Dendritic cell treated with granulocyte-macrophage colony-stimulating factor and Interleukin-4, amounts not matched to agents 40 ng/mL and 50 ng/mL, for 4 days (primary cell): ENCODE results near the gene CFAP298.
"Not testable (repeated sequence)": the region's sequence is repeated elsewhere in the genome, so short reads cannot be mapped to it uniquely, and the experiment has no call there.

Experiments used
- H3K27ac Mint-ChIP-seq: one replicate; pipeline ENCODE4 v1.8.0; 2022; ENCODE audit warnings: mild to moderate bottlenecking, mixed read lengths
- H3K27me3 Mint-ChIP-seq: one replicate; pipeline ENCODE4 v1.8.0; 2022; ENCODE audit warnings: mild to moderate bottlenecking, mixed read lengths
- H3K36me3 Mint-ChIP-seq: one replicate; pipeline ENCODE4 v1.8.0; 2022; ENCODE audit warnings: low read depth, mixed read lengths
- H3K4me1 Mint-ChIP-seq: one replicate; pipeline ENCODE4 v1.8.0; 2022; ENCODE audit warnings: low read depth, mixed read lengths
- H3K4me3 Mint-ChIP-seq: one replicate; pipeline ENCODE4 v1.8.0; 2022; ENCODE audit warnings: mild to moderate bottlenecking, moderate library complexity, mixed read lengths
- H3K9me3 Mint-ChIP-seq: one replicate; pipeline ENCODE4 v1.8.0; 2022; ENCODE audit warnings: mixed read lengths
- intact Hi-C: fragments of 100-400 bp; cut with micrococcal nuclease; formaldehyde crosslinking; loops from one replicate; pipeline ENCODE4 v1.15.0; 2022

CFAP298 gene, protein sequence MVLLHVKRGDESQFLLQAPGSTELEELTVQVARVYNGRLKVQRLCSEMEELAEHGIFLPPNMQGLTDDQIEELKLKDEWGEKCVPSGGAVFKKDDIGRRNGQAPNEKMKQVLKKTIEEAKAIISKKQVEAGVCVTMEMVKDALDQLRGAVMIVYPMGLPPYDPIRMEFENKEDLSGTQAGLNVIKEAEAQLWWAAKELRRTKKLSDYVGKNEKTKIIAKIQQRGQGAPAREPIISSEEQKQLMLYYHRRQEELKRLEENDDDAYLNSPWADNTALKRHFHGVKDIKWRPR

DNA sequence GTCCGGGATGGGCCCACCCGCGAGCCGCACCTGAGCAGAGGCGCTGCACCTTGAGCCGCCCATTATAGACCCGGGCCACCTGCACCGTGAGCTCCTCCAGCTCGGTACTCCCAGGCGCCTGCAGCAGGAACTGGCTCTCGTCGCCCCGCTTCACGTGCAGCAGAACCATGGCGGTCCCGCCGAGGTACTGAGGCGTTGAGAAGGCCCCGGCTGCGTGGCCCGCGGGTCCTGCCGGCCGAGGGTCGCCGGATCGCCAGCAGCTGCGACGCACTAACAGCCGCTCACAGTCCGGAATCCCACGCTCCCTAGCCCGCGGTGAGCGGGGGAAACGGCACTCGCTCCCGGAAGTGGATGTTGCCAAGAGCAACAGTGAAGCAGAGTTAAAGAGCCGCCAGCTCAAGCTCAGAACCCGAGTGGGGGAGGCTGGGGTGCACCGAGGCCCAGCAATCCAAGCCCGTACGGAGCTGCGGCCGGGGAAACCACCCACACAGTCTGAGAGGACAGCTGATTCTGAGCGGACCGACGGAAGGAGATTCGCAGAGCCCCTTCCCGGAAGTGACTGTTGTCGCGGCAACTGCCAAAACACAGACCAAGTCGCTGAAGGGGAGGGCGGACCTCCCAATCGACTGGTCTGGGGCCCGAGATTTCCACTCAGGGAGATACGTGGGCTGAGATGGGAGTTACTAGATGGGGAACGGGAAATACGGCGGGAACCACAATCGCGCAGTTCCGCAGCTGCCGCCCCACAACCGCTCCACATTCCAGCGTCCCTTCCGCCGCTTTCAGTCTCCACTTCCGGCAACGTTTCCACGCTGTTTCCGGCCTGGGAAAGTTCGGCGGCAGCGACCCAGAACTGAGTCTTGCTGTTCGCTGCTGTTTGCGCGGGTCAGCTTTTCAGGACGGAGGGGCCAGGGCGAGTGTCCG is at the start of gene CFAP298:
Gene CFAP298, minus strand, starts transcription at position 303 of the 924 bp plus-strand sequence. Its CDS starts 134 bp downstream, at position 169.
- intact Hi-C loops, result no loop called here
- peaks cover 6% of the 10 kb centered on the region for H3K4me1 Mint-ChIP-seq
- peaks cover 36% of the 10 kb centered on the region for H3K36me3 Mint-ChIP-seq

DNA sequence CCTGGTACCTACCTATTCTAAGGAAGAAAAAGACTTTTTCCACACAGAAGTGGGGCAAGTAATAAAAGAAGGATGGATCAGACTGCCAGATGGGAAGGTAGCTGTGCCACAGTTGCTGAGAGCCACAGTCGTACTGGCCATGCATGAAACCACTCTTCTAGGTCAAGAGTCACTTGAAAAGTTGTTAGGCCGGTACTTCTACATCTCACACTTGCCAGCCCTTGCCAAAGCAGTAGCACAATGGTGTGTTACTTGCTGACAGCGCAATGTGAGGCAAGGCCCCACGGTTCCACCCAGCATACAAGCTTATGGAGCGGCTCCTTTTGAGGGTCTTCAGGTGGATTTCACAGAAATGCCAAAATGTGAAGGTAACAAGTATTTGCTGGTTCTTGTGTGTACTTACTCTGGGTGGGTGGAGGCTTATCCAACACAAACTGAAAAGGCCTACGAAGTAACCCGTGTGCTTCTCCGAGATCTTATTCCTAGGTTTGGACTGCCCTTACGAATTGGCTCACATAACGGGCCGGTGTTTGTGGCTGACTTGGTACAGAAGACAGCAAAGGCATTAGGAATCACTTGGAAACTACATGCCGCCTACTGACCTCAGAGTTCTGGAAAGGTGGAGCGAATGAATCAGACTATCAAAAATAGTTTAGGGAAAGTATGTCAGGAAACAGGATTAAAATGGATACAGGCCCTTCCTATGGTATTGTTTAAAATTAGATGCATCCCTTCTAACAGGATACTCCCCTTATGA is 49.0 kb upstream of the CFAP298 start:
- H3K36me3 Mint-ChIP-seq, result peaks cover 100% of the 10 kb centered on the region
- H3K4me1 Mint-ChIP-seq, H3K27me3 Mint-ChIP-seq, H3K27ac Mint-ChIP-seq, intact Hi-C loops, H3K4me3 Mint-ChIP-seq: not testable (repeated sequence)
- peaks cover 23% of the 10 kb centered on the region for H3K9me3 Mint-ChIP-seq

More for the DNA sequence above, at the start of gene CFAP298:
- H3K27ac Mint-ChIP-seq, result peak within 1 kb of the TSS; percentile 96
- no peaks in the 10 kb centered on the region for H3K9me3 Mint-ChIP-seq
- peak within 1 kb of the TSS; percentile 99 for H3K4me3 Mint-ChIP-seq
- peaks cover 11% of the 10 kb centered on the region for H3K27me3 Mint-ChIP-seq

DNA sequence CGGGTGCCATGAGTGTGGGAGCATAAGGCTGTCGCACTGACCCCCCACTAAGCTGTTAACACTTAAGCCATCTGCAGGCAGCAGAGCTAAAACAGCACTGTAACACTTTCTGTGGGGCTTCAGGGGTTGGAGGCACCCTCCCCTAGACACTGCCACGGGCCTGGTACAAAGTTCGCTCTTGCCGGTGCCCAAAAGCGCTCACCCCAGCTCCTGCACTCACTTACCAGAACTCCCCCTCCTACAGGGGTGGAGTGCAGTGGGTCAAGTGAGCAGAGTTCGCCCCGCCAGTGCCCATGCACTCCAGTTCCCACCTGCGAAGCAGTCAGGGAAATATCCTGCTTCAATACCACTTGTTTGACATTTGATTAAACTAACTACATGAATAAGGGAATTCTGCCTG is 46.3 kb upstream of the CFAP298 start:
- Mint-ChIP-seq H3K9me3 (no peaks in the 10 kb centered on the region), H3K27ac (no peak overlapping the region), H3K4me1 (no peaks in the 10 kb centered on the region), H3K36me3 (peaks cover 94% of the 10 kb centered on the region), H3K27me3 (no peaks in the 10 kb centered on the region), H3K4me3 (no peak overlapping the region)
- intact Hi-C loops, result loop anchor here (10.0 kb wide), 1 partner anchor 86 kb away; no protein-coding TSS in a partner anchor

DNA sequence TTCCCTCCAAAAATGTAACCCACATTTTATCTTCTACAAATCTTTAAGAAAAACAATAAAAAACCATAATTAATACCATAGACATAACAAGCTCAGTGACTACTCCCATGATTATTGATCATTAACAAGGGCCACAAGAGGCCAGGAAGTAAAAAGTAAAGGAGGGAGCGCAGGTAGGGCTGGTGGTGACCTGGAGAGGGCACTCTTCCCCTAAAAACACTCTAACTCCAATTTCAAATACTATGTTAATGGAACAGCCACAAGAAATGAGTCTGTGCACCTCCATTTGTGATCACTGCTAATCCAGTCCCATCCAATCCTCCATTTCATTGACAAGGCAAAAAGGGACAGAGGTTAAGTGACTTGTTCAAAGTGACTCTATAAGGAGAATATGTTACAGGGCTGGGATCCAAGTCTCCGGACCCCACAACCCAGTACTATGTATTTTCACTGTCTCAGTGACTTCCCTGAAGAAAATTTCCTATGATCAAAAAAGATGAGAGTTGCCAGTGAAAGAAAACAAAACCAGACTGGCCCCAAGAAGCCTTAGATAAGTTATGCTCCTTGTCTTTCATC is 41.2 kb upstream of the CFAP298 start:
- H3K27ac Mint-ChIP-seq, result no peak overlapping the region
- intact Hi-C loops, result loop anchor here (5.0 to 10.0 kb wide), 2 partner anchors 91 to 174 kb away; no protein-coding TSS in a partner anchor
- H3K9me3 Mint-ChIP-seq, result no peaks in the 10 kb centered on the region
- H3K36me3 Mint-ChIP-seq, result peaks cover 65% of the 10 kb centered on the region
- H3K27me3 Mint-ChIP-seq, result no peaks in the 10 kb centered on the region
- H3K4me1 Mint-ChIP-seq, result no peaks in the 10 kb centered on the region
- no peak overlapping the region for H3K4me3 Mint-ChIP-seq

DNA sequence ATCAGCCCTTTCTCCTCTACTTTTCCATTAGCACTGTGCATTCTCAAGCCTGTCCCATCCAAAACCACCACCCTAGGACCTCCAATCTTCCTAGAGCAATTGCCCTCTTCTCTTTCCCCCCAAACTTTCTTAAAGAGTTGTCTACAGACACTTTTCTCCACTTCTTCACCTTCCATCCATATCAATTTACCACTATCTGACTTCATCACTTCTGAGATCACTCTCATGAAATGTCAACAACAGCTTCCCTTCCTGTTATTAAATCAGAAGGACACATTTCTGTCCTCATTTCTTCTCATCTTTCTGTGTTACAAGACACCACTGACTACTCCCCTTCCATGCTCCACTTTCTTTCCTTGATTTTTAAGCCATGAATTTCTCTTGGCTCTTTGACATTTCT is 36.0 kb upstream of the CFAP298 start:
- Mint-ChIP-seq H3K9me3 (no peaks in the 10 kb centered on the region), H3K4me3 (no peak overlapping the region), H3K27ac (no peak overlapping the region), H3K27me3 (no peaks in the 10 kb centered on the region), H3K36me3 (peaks cover 22% of the 10 kb centered on the region), H3K4me1 (no peaks in the 10 kb centered on the region)
- intact Hi-C loops, result no loop called here

DNA sequence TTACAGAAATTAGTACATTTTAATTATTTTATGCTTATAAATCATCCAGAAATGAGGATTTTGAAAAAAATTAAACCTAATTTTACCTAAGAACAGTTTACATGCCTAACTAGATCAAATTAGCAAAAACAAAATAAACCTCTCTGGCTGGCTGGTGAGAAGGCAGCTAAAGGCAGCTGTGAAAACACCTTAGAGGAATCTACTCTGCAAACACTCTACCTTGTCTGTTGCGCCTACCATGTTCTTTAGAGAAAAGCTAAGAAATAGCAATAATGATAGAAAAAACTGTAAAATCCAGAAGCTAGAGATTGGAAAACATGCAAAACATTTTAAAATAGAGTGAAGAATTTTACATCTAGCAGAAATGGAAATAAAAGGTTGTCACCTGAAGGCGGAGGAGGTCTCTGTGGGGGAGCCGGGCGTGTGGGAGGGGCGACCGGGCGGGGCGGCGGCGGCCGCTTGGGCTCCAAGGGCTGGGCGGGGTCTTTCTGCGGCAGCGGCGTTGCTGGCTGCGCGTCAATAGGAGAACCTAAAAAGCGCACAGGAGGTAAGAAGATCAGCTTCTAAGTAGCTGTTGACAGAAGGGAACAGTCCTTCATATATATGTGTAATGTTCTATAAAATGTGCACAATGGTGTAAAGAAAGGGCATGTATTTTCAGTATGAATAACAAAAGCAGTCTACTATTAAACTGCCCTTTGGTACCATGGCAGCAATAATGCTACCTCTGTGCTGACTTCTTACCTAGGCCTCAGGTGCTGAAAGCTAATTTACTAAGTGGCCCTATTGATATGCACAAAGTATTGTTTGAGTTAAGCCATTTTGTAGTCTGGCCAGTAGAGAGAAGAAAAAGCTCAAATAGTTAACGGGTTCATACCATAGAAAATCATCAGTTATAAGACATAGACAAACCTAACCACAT is 33.3 kb upstream of the CFAP298 start:
- Mint-ChIP-seq H3K9me3 (no peaks in the 10 kb centered on the region), H3K4me1 (no peaks in the 10 kb centered on the region), H3K4me3 (no peak overlapping the region), H3K36me3 (peaks cover 37% of the 10 kb centered on the region), H3K27me3 (no peaks in the 10 kb centered on the region), H3K27ac (no peak overlapping the region)
- intact Hi-C loops, result no loop called here

DNA sequence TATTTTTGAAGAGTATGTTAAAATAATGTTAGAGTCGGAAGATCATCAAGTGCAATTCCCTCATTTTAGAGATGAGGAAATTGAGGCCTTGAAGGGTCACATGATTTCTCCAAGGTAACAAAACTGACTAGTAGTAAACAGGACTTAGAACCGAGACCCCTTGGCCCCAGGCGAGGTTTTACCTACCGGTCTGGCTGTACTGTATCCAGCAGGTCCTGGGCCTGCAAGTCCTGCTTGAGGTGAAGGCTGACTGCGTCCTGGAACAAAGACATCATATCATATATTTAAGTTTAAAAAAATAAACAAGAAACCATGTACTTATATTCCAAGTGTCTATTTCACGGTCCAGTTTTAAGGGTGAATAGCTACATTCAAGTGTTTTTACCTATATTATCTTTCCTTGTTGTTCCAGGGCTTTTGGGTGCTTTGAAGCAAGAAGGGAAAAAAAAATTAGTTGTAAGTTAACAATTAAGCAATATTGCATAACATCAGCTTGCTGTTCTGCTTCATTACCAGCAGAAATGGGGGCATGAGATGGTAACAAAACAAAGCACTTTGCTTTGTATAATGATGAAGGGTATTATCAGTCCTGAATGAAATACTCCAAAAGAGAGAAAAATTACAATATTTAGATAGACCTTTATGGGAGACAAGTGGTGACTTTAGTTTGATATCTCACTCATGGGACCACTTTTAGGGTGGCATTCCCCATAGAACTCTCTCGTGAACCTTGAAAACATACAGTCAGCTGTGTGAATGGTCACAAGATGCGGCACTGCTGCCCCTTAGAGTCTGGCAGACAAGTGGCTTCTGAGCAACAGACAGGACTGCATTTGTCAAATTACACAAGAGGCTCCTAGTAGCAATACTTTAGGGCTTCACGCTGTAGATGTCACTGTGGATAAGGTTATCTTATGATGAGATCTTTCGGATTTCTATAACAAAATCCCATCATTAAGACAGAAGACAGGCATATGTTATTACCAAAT is 29.8 kb upstream of the CFAP298 start:
- Mint-ChIP-seq H3K27me3 (no peaks in the 10 kb centered on the region), H3K4me3 (no peak overlapping the region), H3K4me1 (no peaks in the 10 kb centered on the region), H3K27ac (no peak overlapping the region), H3K9me3 (no peaks in the 10 kb centered on the region), H3K36me3 (peaks cover 58% of the 10 kb centered on the region)
- intact Hi-C loops, result no loop called here

DNA sequence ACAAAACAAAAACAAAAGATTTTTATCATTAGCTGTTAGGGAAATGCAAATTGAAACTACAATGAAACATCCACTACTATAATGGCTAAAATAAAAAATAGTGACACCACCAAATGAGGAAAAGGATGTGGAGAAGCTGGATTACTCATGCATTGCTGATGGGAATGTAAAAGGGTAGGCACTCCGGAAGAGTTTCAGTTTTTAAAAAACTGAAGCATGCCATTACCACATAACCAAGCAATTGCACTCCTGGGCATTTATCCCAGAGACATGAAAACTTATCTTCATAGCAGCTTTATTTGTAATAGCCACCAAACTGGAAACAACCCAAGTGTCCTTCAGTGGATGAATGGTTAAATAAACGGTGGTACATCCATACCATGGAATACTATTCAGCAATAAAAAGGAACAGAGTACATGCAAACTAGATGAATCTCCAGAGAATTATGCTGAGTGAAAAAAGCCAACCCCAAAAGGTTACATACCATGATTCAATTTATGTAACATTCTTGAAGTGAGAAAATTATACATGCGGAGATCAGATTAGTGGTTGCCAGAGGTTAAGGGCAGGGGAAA is 14.5 kb upstream of the CFAP298 start:
- H3K27me3 Mint-ChIP-seq, result peaks cover 3% of the 10 kb centered on the region
- no peaks in the 10 kb centered on the region for H3K9me3 Mint-ChIP-seq
- peaks cover 23% of the 10 kb centered on the region for H3K36me3 Mint-ChIP-seq
- H3K4me3 Mint-ChIP-seq, result no peak overlapping the region
- no peak overlapping the region for H3K27ac Mint-ChIP-seq
- H3K4me1 Mint-ChIP-seq, result no peaks in the 10 kb centered on the region
- intact Hi-C loops, result no loop called here

DNA sequence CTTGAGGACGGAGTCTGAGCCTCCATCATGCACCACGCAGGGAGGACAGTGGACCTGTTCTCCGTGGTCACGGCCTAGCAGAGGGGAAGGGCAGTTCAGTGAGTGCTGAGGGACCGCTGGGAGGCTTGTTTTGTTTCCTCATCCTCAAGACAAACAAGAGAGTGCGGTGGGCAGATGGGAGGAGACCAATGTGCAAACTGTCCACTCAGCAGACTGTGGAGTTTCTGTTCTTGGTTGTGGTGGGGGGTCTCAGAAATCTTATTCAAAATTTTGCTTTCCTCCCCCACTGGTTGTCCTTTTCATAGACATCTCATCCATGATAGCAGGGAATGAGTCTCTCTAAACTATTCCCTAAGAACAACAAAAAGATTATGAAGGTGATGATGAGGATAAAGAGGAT is 6.0 kb upstream of the CFAP298 start:
- H3K4me3 Mint-ChIP-seq, H3K36me3 Mint-ChIP-seq, H3K4me1 Mint-ChIP-seq, H3K9me3 Mint-ChIP-seq, H3K27ac Mint-ChIP-seq: not testable (repeated sequence)
- H3K27me3 Mint-ChIP-seq, result peaks cover 37% of the 10 kb centered on the region
- intact Hi-C loops, result loop anchor here (5.0 kb wide), 1 partner anchor 104 kb away; no protein-coding TSS in a partner anchor

DNA sequence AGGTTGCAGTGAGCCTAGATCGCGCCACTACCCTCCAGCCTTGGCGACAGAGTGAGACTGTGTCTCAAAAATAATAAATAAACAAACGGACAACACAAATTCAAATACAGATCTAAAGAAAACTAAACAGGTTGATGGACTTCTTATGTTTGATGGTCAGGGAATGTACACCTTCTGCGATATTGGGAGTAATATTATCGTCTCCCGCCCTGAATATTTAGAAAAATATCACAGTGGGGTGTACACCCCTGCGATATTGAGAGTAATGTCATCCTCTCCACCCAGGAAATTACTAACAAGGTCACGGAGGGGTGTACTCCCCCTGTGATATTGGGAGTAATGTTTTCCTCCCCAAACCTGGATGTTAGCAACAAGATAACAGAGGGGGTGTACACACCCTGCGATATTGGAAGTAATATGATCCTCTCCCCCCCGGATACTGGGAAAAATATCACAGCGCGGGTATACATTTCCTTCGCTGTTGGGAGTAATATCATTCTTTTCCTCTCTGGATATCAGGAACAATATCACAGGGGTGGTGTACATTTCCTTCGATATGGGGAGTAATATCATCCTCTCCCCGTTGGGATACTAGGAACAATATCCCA is 1.4 kb upstream of the CFAP298 start:
- Mint-ChIP-seq H3K36me3 (peaks cover 27% of the 10 kb centered on the region), H3K27ac (peak overlapping the region; percentile 96), H3K4me3 (peak overlapping the region; percentile 99), H3K27me3 (peaks cover 15% of the 10 kb centered on the region), H3K4me1 (peaks cover 6% of the 10 kb centered on the region), H3K9me3 (no peaks in the 10 kb centered on the region)
- intact Hi-C loops, result no loop called here

DNA sequence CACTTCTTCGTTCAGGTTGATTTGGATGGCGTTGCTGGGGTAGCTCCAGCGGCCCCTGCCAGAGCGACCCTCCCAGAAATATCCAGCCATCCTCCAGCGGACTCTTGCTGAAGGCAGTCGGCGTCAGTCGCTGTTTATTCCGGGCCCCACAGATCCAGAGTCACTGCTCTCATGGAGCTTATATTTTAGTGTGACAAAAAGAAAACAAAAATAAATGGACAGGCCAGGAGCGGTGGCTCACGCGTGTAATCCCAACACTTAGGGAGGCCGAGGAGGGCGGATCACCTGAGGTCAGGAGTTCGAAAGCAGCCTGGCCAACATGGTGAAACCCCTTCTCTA is 791 bp upstream of the CFAP298 start:
- intact Hi-C loops, result no loop called here
- Mint-ChIP-seq H3K9me3 (no peaks in the 10 kb centered on the region), H3K36me3 (peaks cover 30% of the 10 kb centered on the region), H3K4me1 (peaks cover 6% of the 10 kb centered on the region), H3K27me3 (peaks cover 12% of the 10 kb centered on the region), H3K4me3 (peak overlapping the region; percentile 99), H3K27ac (peak overlapping the region; percentile 96)
